ENCODE data around the gene GLYATL1.

GLYATL1 gene

GRCh38 chr11:58963551-58964104 is 24.3 kb downstream of the GLYATL1 start:
- Histone ChIP-seq H3K4me3 (replicated peaks; ENCODE audit: insufficient read depth, low read length) (no peak overlapping the region), H3K27me3 (ENCODE audit: insufficient read depth, poor library complexity, severe bottlenecking) (no peaks in the 10 kb centered on the region), H3K27ac (replicated peaks) (no peak overlapping the region)
- TF ChIP-seq POLR2AphosphoS5 (IDR thresholded peaks at IDR 0.05; ENCODE audit: low read depth) (no peak), CTCF (IDR thresholded peaks at IDR 0.05; ENCODE audit: insufficient read depth, low read length) (no peak), REST (IDR thresholded peaks at IDR 0.05; ENCODE audit: insufficient replicate concordance, low read depth) (no peak), GABPA (IDR thresholded peaks at IDR 0.05; ENCODE audit: low read depth) (no peak), SPI1 (IDR thresholded peaks at IDR 0.05; ENCODE audit: borderline replicate concordance, low read depth) (no peak)
- no peak for DNase-seq (ENCODE audit: low read depth in 1 of 2, low spot score in 1 of 2)

GRCh38 chr11:58965246-58965985 is 26.1 kb downstream of the GLYATL1 start:
- TF ChIP-seq POLR2AphosphoS5 (IDR thresholded peaks at IDR 0.05; ENCODE audit: low read depth) (no peak), CTCF (IDR thresholded peaks at IDR 0.05; ENCODE audit: insufficient read depth, low read length) (no peak), REST (IDR thresholded peaks at IDR 0.05; ENCODE audit: insufficient replicate concordance, low read depth) (no peak), GABPA (IDR thresholded peaks at IDR 0.05; ENCODE audit: low read depth) (no peak), SPI1 (IDR thresholded peaks at IDR 0.05; ENCODE audit: borderline replicate concordance, low read depth) (no peak)
- H3K27me3 ChIP-seq (ENCODE audit: insufficient read depth, poor library complexity, severe bottlenecking): no peaks in the 10 kb centered on the region
- no peak overlapping the region for H3K27ac ChIP-seq (replicated peaks)
- H3K4me3 ChIP-seq (replicated peaks; ENCODE audit: insufficient read depth, low read length): no peak overlapping the region
- DNase-seq (ENCODE audit: low read depth in 1 of 2, low spot score in 1 of 2): no peak

- H3K4me3 ChIP-seq (replicated peaks; ENCODE audit: insufficient read depth, low read length): no peak overlapping the region
- TF ChIP-seq POLR2AphosphoS5 (IDR thresholded peaks at IDR 0.05; ENCODE audit: low read depth) (no peak), GABPA (IDR thresholded peaks at IDR 0.05; ENCODE audit: low read depth) (no peak), CTCF (IDR thresholded peaks at IDR 0.05; ENCODE audit: insufficient read depth, low read length) (no peak), REST (IDR thresholded peaks at IDR 0.05; ENCODE audit: insufficient replicate concordance, low read depth) (no peak)
- H3K27ac ChIP-seq (replicated peaks): no peak overlapping the region
- no peaks in the 10 kb centered on the region for H3K27me3 ChIP-seq (ENCODE audit: insufficient read depth, poor library complexity, severe bottlenecking)
- DNase-seq (ENCODE audit: low read depth in 1 of 2, low spot score in 1 of 2): no peak
Measured at GRCh38 chr11:58968251-58968711, 29.0 kb downstream of the GLYATL1 start.

Data from HL-60 (cell line).